Measurements from ENCODE around the gene TFR2.
A peak's percentile ranks its signal among the peaks of the same experiment; 100 is the strongest.

GRCh38 chr7:100611983-100612729, 29.2 kb downstream of the TFR2 start, which contains the start of gene MOSPD3:
- TF ChIP-seq CTCF (conservative IDR thresholded peaks at IDR 0.05; ENCODE audit: low read depth, low read length) (no peak), USF2 (IDR thresholded peaks at IDR 0.05; ENCODE audit: low read depth, low read length) (no peak; the same call in 1 of the 2 replicates), POLR2A (IDR thresholded peaks at IDR 0.05; ENCODE audit: low read depth, low read length) (peak; percentile 50; the same call in 1 of the 2 replicates), SMC3 (IDR thresholded peaks at IDR 0.05; ENCODE audit: low read depth, low read length) (no peak), MAFK (IDR thresholded peaks at IDR 0.05; ENCODE audit: low read depth, low read length) (no peak), RCOR1 (IDR thresholded peaks at IDR 0.05; ENCODE audit: insufficient replicate concordance, low read length) (no peak), RFX5 (IDR thresholded peaks at IDR 0.05; ENCODE audit: low read depth, low read length) (peak; percentile 60; the same call in 1 of the 2 replicates), RAD21 (IDR thresholded peaks at IDR 0.05; ENCODE audit: low read length) (no peak), MXI1 (IDR thresholded peaks at IDR 0.05; ENCODE audit: borderline replicate concordance, low read depth, low read length) (peak; percentile 68; the same call in 1 of the 2 replicates), MAZ (IDR thresholded peaks at IDR 0.05; ENCODE audit: borderline replicate concordance, low read depth, low read length) (no peak), CHD1 (IDR thresholded peaks at IDR 0.05; ENCODE audit: low read depth, low read length) (no peak)

Measured in IMR-90 (cell line).